Panc1 (cell line): Measurements from ENCODE around the gene ANO1. TPM values are rescaled to one million over a fixed set of nuclear protein-coding genes. Genes with fewer than 3 reads are reported as not detected.

Source experiments
- ATAC-seq: fragments of 200-7000 bp; cut with Tn5 transposase; 2 replicates; pipeline ENCODE4 v1.9.1; 2020; ENCODE audit warnings: mild to moderate bottlenecking, moderate library complexity
- BruUV-seq: library from RNA; stranded (reverse); fragments of 400-500 nt; replicated peaks from 2 replicates; lab custom pipeline; 2021; lab: Mats Ljungman, UMichigan
- CTCF ChIA-PET: fragments of 300-600 bp; sonication (Branson Sonifier 250); formaldehyde crosslinking; loops from one replicate; lab custom pipeline; 2022; ENCODE audit warnings: antibody characterized with exemption; lab: Charles Lee
- POLR2A ChIA-PET: fragments of 300-600 bp; sonication (Branson Sonifier 250); formaldehyde crosslinking; loops from one replicate; lab custom pipeline; 2022; ENCODE audit warnings: antibody characterized with exemption; lab: Charles Lee
- DNase-seq: peaks from one replicate; pipeline ENCODE4 v3.0.0-alpha.2; 2010; ENCODE audit warnings: low read depth, low spot score
- H3K27ac ChIP-seq: 2 replicates; pipeline ENCODE4 v1.5.1; 2011; ENCODE audit warnings: mild to moderate bottlenecking, low read length, inconsistent platforms
- H3K27me3 ChIP-seq: fragments of 200-500 bp; sonication (Bioruptor generic); 2 replicates; pipeline ENCODE4 v1.6.0; 2014; ENCODE audit warnings: low read length, inconsistent platforms; ENCODE audit not compliant: control insufficient read depth, insufficient read depth
- H3K36me3 ChIP-seq: fragments of 200-500 bp; sonication (Bioruptor generic); 2 replicates; pipeline ENCODE4 v1.5.1; 2014; ENCODE audit warnings: inconsistent platforms, mild to moderate bottlenecking, low read length, moderate library complexity; ENCODE audit not compliant: control insufficient read depth, insufficient read depth
- H3K4me1 ChIP-seq: 2 replicates; pipeline ENCODE4 v1.5.1; 2011; ENCODE audit warnings: inconsistent platforms, mild to moderate bottlenecking, low read length, moderate library complexity; ENCODE audit not compliant: control insufficient read depth, insufficient read depth
- H3K4me3 ChIP-seq, 2 experiments: 2 replicates each; pipeline ENCODE4 v1.5.1; 2011 to 2012; ENCODE audit warnings: low read depth in 2 of 2, low read length in 2 of 2, mild to moderate bottlenecking in 2 of 2, inconsistent platforms in 1 of 2, moderate library complexity in 1 of 2
- H3K9me3 ChIP-seq: fragments of 200-500 bp; sonication (Bioruptor generic); 2 replicates; pipeline ENCODE4 v1.5.1; 2014; ENCODE audit warnings: low read depth, mild to moderate bottlenecking, inconsistent platforms, low read length, moderate library complexity; ENCODE audit not compliant: control insufficient read depth, insufficient read depth
- CTCF ChIP-seq: fragments of 450-650 bp; IDR thresholded peaks from 2 replicates; pipeline ENCODE4 v1.5.1; 2017; ENCODE audit warnings: mild to moderate bottlenecking
- POLR2AphosphoS5 ChIP-seq: IDR thresholded peaks from 2 replicates; pipeline ENCODE4 v1.6.1; 2012; ENCODE audit warnings: mild to moderate bottlenecking, low read depth, low read length, moderate library complexity
- REST ChIP-seq, 2 experiments: IDR thresholded peaks; 2 replicates each; pipeline ENCODE4 v1.6.1; 2011 to 2012; ENCODE audit warnings: low read depth in 2 of 2, control low read depth in 1 of 2, low read length in 1 of 2, mild to moderate bottlenecking in 1 of 2, moderate library complexity in 1 of 2; ENCODE audit not compliant: insufficient read depth in 1 of 2
- SIN3A ChIP-seq: IDR thresholded peaks from 2 replicates; pipeline ENCODE4 v1.6.1; 2012; ENCODE audit warnings: low read depth, mild to moderate bottlenecking, low read length, moderate library complexity, borderline replicate concordance; ENCODE audit not compliant: insufficient read depth
- TCF7L2 ChIP-seq: IDR thresholded peaks from 2 replicates; pipeline ENCODE4 v1.6.1; 2011; ENCODE audit warnings: mild to moderate bottlenecking, low read depth, low read length, inconsistent platforms
- in situ Hi-C: cut with HindIII; loops from 2 replicates; pipeline ENCODE4 v1.10.0; 2016; ENCODE audit warnings: low sequenced_read_pairs, low pct_unique_long_range_greater_than_20kb
- intact Hi-C: fragments of 100-400 bp; cut with micrococcal nuclease; formaldehyde crosslinking; loops from one replicate; pipeline ENCODE4 v1.10.0; 2022; ENCODE audit not compliant: unreplicated experiment
- total RNA-seq: library from RNA; stranded (reverse); gene quantifications from one replicate; pipeline ENCODE4 v1.2.1, GENCODE V29; 2021; ENCODE audit not compliant: unreplicated experiment

Gene ANO1
- total RNA-seq, 1 experiment from 2014 or later: 2.3 TPM

- TF ChIP-seq CTCF: no peak
- TF ChIP-seq REST (IDR thresholded peaks at IDR 0.05; ENCODE audit: insufficient read depth in 1 of 2, low read depth in 2 of 2, low read length in 1 of 2): no peak
- TF ChIP-seq SIN3A: no peak
- TF ChIP-seq POLR2AphosphoS5: no peak
- TF ChIP-seq TCF7L2: no peak
- in situ Hi-C loops (loop anchor here (25.0 kb wide), 1 partner anchor 231 kb away; no protein-coding TSS in a partner anchor), intact Hi-C loops (loop anchor here (5.0 kb wide), 2 partner anchors 111 to 506 kb away; no protein-coding TSS in a partner anchor)
- ChIA-PET POLR2A (no interaction called here), CTCF (no interaction called here)
- BruUV-seq: no TSS peak
- H3K9me3 ChIP-seq: no peaks in the 10 kb centered on the region
- ATAC-seq: no peak
- no peak overlapping the region for H3K27ac ChIP-seq
- no peaks in the 10 kb centered on the region for H3K4me1 ChIP-seq
- H3K36me3 ChIP-seq: no peaks in the 10 kb centered on the region
- DNase-seq: no peak
- H3K27me3 ChIP-seq: no peaks in the 10 kb centered on the region
- no peak overlapping the region for H3K4me3 ChIP-seq
These were observed 115.5 kb downstream of the ANO1 start for GRCh38 chr11:70193411-70194292.

- BruUV-seq: no TSS peak
- no peak for DNase-seq
- ATAC-seq: no peak
- Histone ChIP-seq H3K36me3 (no peaks in the 10 kb centered on the region), H3K4me1 (no peaks in the 10 kb centered on the region), H3K4me3 (no peak overlapping the region), H3K9me3 (no peaks in the 10 kb centered on the region), H3K27me3 (no peaks in the 10 kb centered on the region), H3K27ac (no peak overlapping the region)
- CTCF ChIA-PET: interaction anchor here (1.0 to 2.0 kb wide), 3 partner anchors 277 to 284 kb away, joined by 3 to 8 read pairs (median 6); no protein-coding TSS in a partner anchor
- POLR2A ChIA-PET: no interaction called here
- in situ Hi-C loops (loop anchor here (25.0 kb wide), 1 partner anchor 233 kb away; no protein-coding TSS in a partner anchor), intact Hi-C loops (loop anchor here (5.0 kb wide), 2 partner anchors 113 to 508 kb away; no protein-coding TSS in a partner anchor)
- no peak for TF ChIP-seq TCF7L2
- TF ChIP-seq REST (IDR thresholded peaks at IDR 0.05; ENCODE audit: insufficient read depth in 1 of 2, low read depth in 2 of 2, low read length in 1 of 2): no peak
- no peak for TF ChIP-seq CTCF
- no peak for TF ChIP-seq SIN3A
- TF ChIP-seq POLR2AphosphoS5: no peak
These were observed 117.0 kb downstream of the ANO1 start for GRCh38 chr11:70194792-70195791.
